H1 (cell line): ENCODE data around the gene LAT. TPM values are rescaled to one million over a fixed set of nuclear protein-coding genes. Genes with fewer than 3 reads are reported as not detected.
A peak's percentile ranks its signal among the peaks of the same experiment; 100 is the strongest.

Experiments used
- CTCF ChIA-PET: fragments of 300-600 bp; sonication (Branson Sonifier 250); formaldehyde crosslinking; loops from one replicate; lab custom pipeline; 2021; ENCODE audit not compliant: partially characterized antibody; lab: Charles Lee
- POLR2A ChIA-PET: fragments of 300-600 bp; sonication (Branson Sonifier 250); formaldehyde crosslinking; loops from one replicate; lab custom pipeline; 2021; ENCODE audit warnings: inconsistent platforms; ENCODE audit not compliant: partially characterized antibody; lab: Charles Lee
- DNase-seq, 2 experiments: peaks; one replicate each; pipeline versions ENCODE4 v3.0.0 to v3.0.0-alpha.2; 2010 to 2022; ENCODE audit warnings: low spot score in 2 of 2, low read depth in 1 of 2, mixed read lengths in 1 of 2
- FAIRE-seq: peaks from 2 replicates; lab custom pipeline; 2011; peaks lifted over from hg19 to GRCh38; lab: Jason Lieb, UNC
- H2AFZ ChIP-seq: 2 replicates; pipeline ENCODE4 v1.8.1; 2012; ENCODE audit warnings: low read length, inconsistent platforms
- H2AK5ac ChIP-seq: 2 replicates; pipeline ENCODE4 v1.6.1; 2013; ENCODE audit warnings: low read depth, low read length
- H2BK120ac ChIP-seq: replicated peaks from 2 replicates; pipeline ENCODE3; 2013; ENCODE audit warnings: low read depth, low read length, inconsistent platforms
- H2BK12ac ChIP-seq: 2 replicates; pipeline ENCODE4 v1.6.1; 2013; ENCODE audit warnings: low read depth, low read length
- H2BK15ac ChIP-seq: 2 replicates; pipeline ENCODE4 v1.6.1; 2013; ENCODE audit warnings: low read length
- H2BK20ac ChIP-seq: 2 replicates; pipeline ENCODE4 v1.6.1; 2013; ENCODE audit warnings: low read length
- H2BK5ac ChIP-seq: 2 replicates; pipeline ENCODE4 v1.6.1; 2013; ENCODE audit warnings: low read depth, low read length
- H3K14ac ChIP-seq: 2 replicates; pipeline ENCODE4 v1.6.1; 2013; ENCODE audit warnings: inconsistent platforms; ENCODE audit not compliant: insufficient read length
- H3K18ac ChIP-seq: 2 replicates; pipeline ENCODE4 v1.6.1; 2013; ENCODE audit warnings: low read length; ENCODE audit errors: extremely low read depth
- H3K23ac ChIP-seq: 2 replicates; pipeline ENCODE4 v1.6.1; 2013; ENCODE audit warnings: inconsistent platforms; ENCODE audit not compliant: insufficient read length
- H3K23me2 ChIP-seq: 2 replicates; pipeline ENCODE4 v1.6.1; 2013; ENCODE audit warnings: low read depth, low read length
- H3K27ac ChIP-seq: 2 replicates; pipeline ENCODE4 v1.6.1; 2011; ENCODE audit warnings: low read depth, low read length, inconsistent platforms
- H3K27me3 ChIP-seq, 4 experiments: replicated peaks in 1 of 4; 1 replicate in 1 of 4; 2 replicates in 3 of 4; pipeline versions ENCODE4 v1.6.1 to v1.8.1; 2011 to 2013; ENCODE audit warnings: low read length in 3 of 4, mild to moderate bottlenecking in 3 of 4, inconsistent platforms in 2 of 4, mixed read lengths in 2 of 4, moderate library complexity in 1 of 4; ENCODE audit not compliant: control insufficient read depth in 3 of 4, insufficient read depth in 3 of 4; ENCODE audit errors: extremely low read depth in 1 of 4
- H3K36me3 ChIP-seq, 4 experiments: 2 replicates each; pipeline versions ENCODE4 v1.6.1 to v1.8.1; 2011 to 2013; ENCODE audit warnings: mild to moderate bottlenecking in 4 of 4, low read length in 3 of 4, moderate library complexity in 2 of 4, control low read depth in 1 of 4, inconsistent platforms in 1 of 4; ENCODE audit not compliant: insufficient read depth in 4 of 4, control insufficient read depth in 2 of 4
- H3K4ac ChIP-seq: replicated peaks from 2 replicates; pipeline ENCODE3; 2013; ENCODE audit warnings: low read length, low read depth, mixed read lengths, inconsistent platforms; ENCODE audit not compliant: insufficient read length
- H3K4me1 ChIP-seq, 4 experiments: replicated peaks in 1 of 4; 1 replicate in 1 of 4; 2 replicates in 3 of 4; pipeline versions ENCODE4 v1.6.1 to v1.8.1; 2011 to 2013; ENCODE audit warnings: low read length in 3 of 4, inconsistent platforms in 2 of 4, mixed read lengths in 1 of 4; ENCODE audit not compliant: insufficient read depth in 4 of 4, control insufficient read depth in 3 of 4
- H3K4me2 ChIP-seq, 2 experiments: 2 replicates each; pipeline versions ENCODE4 v1.6.1 to v1.8.1; 2011 to 2013; ENCODE audit warnings: low read depth in 2 of 2, low read length in 2 of 2, control low read depth in 1 of 2, inconsistent platforms in 1 of 2, mild to moderate bottlenecking in 1 of 2; ENCODE audit not compliant: insufficient read depth in 1 of 2
- H3K4me3 ChIP-seq, 4 experiments: fragments of 200-600, 300-600 bp in 1 of 4; sonication (generic), shearing (Covaris generic), sonication (Bioruptor Twin) in 1 of 4; 2 replicates each; pipeline versions ENCODE4 v1.5.1 to v1.8.1; 2011 to 2016; ENCODE audit warnings: low read length in 4 of 4, low read depth in 3 of 4, control low read depth in 2 of 4, inconsistent platforms in 2 of 4, mild to moderate bottlenecking in 2 of 4, mixed read lengths in 1 of 4, moderate library complexity in 1 of 4; ENCODE audit not compliant: insufficient read depth in 2 of 4; ENCODE audit errors: extremely low read depth in 1 of 4
- H3K56ac ChIP-seq: replicated peaks from 2 replicates; pipeline ENCODE3; 2013; ENCODE audit warnings: low read depth, mild to moderate bottlenecking, mixed read lengths, low read length, inconsistent platforms; ENCODE audit not compliant: insufficient read length
- H3K79me1 ChIP-seq: 2 replicates; pipeline ENCODE4 v1.6.1; 2013; ENCODE audit warnings: low read depth, low read length, control low read depth
- H3K79me2 ChIP-seq, 2 experiments: 2 replicates each; pipeline versions ENCODE4 v1.6.1 to v1.8.1; 2012 to 2013; ENCODE audit warnings: low read length in 2 of 2, mild to moderate bottlenecking in 2 of 2, inconsistent platforms in 1 of 2; ENCODE audit not compliant: insufficient read depth in 2 of 2, control insufficient read depth in 1 of 2
- H3K9ac ChIP-seq, 4 experiments: replicated peaks in 1 of 4; 1 replicate in 1 of 4; 2 replicates in 3 of 4; pipeline versions ENCODE4 v1.6.1 to v1.8.1; 2011 to 2013; ENCODE audit warnings: low read depth in 3 of 4, low read length in 3 of 4, control low read depth in 2 of 4, mild to moderate bottlenecking in 2 of 4, moderate library complexity in 2 of 4, inconsistent platforms in 1 of 4; ENCODE audit errors: extremely low read depth in 1 of 4
- H3K9me3 ChIP-seq, 2 experiments: 2 replicates each; pipeline versions ENCODE4 v1.6.1 to v1.8.1; 2012 to 2013; ENCODE audit warnings: mild to moderate bottlenecking in 2 of 2, moderate library complexity in 2 of 2, control low read depth in 1 of 2, inconsistent platforms in 1 of 2, low read depth in 1 of 2, low read length in 1 of 2, mixed read lengths in 1 of 2; ENCODE audit not compliant: insufficient read depth in 2 of 2
- H4K20me1 ChIP-seq, 2 experiments: replicated peaks in 1 of 2; 2 replicates each; pipeline versions ENCODE3 to v1.8.1; 2011 to 2013; ENCODE audit warnings: inconsistent platforms in 2 of 2, low read length in 2 of 2, mild to moderate bottlenecking in 1 of 2; ENCODE audit not compliant: insufficient read depth in 2 of 2, control insufficient read depth in 1 of 2
- H4K5ac ChIP-seq: 2 replicates; pipeline ENCODE4 v1.6.1; 2013; ENCODE audit warnings: low read length, low read depth, mixed read lengths, inconsistent platforms; ENCODE audit not compliant: insufficient read length
- H4K8ac ChIP-seq: 2 replicates; pipeline ENCODE4 v1.8.0; 2013; ENCODE audit warnings: mild to moderate bottlenecking, moderate library complexity, low read length, inconsistent platforms; ENCODE audit not compliant: insufficient read depth; ENCODE audit errors: extremely low read depth
- H4K91ac ChIP-seq: replicated peaks from 2 replicates; pipeline ENCODE3; 2013; ENCODE audit warnings: low read length, mixed read lengths, inconsistent platforms; ENCODE audit not compliant: insufficient read length
- ASH2L ChIP-seq: fragments of 200-600, 300-600 bp; sonication (generic); IDR thresholded peaks from one replicate; pipeline ENCODE4 v1.7.1; 2017; ENCODE audit warnings: low read length
- EP300 ChIP-seq, 2 experiments: IDR thresholded peaks; 1 replicate in 1 of 2; 2 replicates in 1 of 2; pipeline ENCODE4 v1.6.1; 2011 to 2012; ENCODE audit warnings: low read depth in 2 of 2, low read length in 2 of 2, mild to moderate bottlenecking in 2 of 2, borderline replicate concordance in 1 of 2, inconsistent platforms in 1 of 2, moderate library complexity in 1 of 2
- GABPA ChIP-seq: IDR thresholded peaks from 2 replicates; pipeline ENCODE4 v1.6.1; 2011; ENCODE audit warnings: mild to moderate bottlenecking, low read length, moderate library complexity, borderline replicate concordance; ENCODE audit not compliant: insufficient read depth
- JUN ChIP-seq: IDR thresholded peaks from 2 replicates; pipeline ENCODE4 v1.6.1; 2011; ENCODE audit warnings: low read depth, mild to moderate bottlenecking, improper control_type of control experiment, low read length
- WGBS, 2 experiments: shearing (Covaris generic) in 1 of 2; methylation state at CpG; one replicate each; pipeline versions ENCODE4 v1.1.6 to v1.1.7; 2013 to 2015; ENCODE audit warnings: low lambda C conversion rate in 2 of 2, mixed read lengths in 2 of 2, inconsistent platforms in 1 of 2, low coverage in 1 of 2, missing lambda C conversion rate in 1 of 2; ENCODE audit not compliant: insufficient replicate concordance in 2 of 2, insufficient coverage in 1 of 2, insufficient read length in 1 of 2; ENCODE audit errors: extremely low coverage in 1 of 2, missing lambda C conversion rate in 1 of 2; 5-methylcytosine and 5-hydroxymethylcytosine counted together
- polyA plus RNA-seq, 7 experiments: library from polyadenylated mRNA; depleted of rRNA in 3 of 7; stranded (reverse) in 5 of 7; unstranded in 2 of 7; fragments of >200 nt in 5 of 7; fragments of 200-250 nt in 2 of 7; gene quantifications; 1 replicate in 5 of 7; 2 replicates in 1 of 7; 4 replicates in 1 of 7; pipeline versions ENCODE4 v1.2.1 to v1.2.3, GENCODE V29; 2011 to 2013; ENCODE audit warnings: missing spikeins in 2 of 7, mixed read lengths in 2 of 7
- total RNA-seq: library from RNA; stranded (reverse); fragmentation: NEBNext Ultra II Directional; extraction: Animal tissue kit (Norgen Biotek cat#: 25700); gene quantifications from 2 replicates; pipeline ENCODE4 v1.2.1, GENCODE V29; 2021

The LAT gene
- total and polyA plus RNA-seq, 2 of the 8 experiments (the other 6 are each of a cell fraction or from before 2014, with no cell fraction given): 2.7 to 3.4 TPM

GRCh38 chr16:28951410-28951943 is 33.4 kb upstream of the LAT start:
- Histone ChIP-seq H2BK12ac (no peak overlapping the region), H2BK5ac (no peak overlapping the region), H2AFZ (no peak overlapping the region), H3K4me1 (peaks cover 0 to 6% (median 0%) of the 10 kb centered on the region in 4 experiments; a peak in 1 of 7 replicates), H4K5ac (no peak overlapping the region), H3K4me3 (peak overlapping the region; percentile 76 to 98 (median 77)), H3K14ac (no peak overlapping the region), H3K23ac (no peak overlapping the region), H3K27me3 (no peaks in the 10 kb centered on the region), H3K4ac (no peak overlapping the region), H3K27ac (no peak overlapping the region), H4K8ac (peak overlapping the region; percentile 87), H3K79me2 (peaks cover 3 to 16% of the 10 kb centered on the region in 2 experiments; a peak in 3 of 4 replicates), H3K9ac (peak overlapping the region; percentile 66 to 89 (median 77)), H3K23me2 (no peaks in the 10 kb centered on the region; the same call in 1 of the 2 replicates), H3K4me2 (peak overlapping the region; percentile 71 to 76), H3K18ac (no peak overlapping the region), H3K36me3 (peaks cover 16 to 36% (median 28%) of the 10 kb centered on the region in 4 experiments), H4K20me1 (peaks cover 0 to 2% of the 10 kb centered on the region in 2 experiments), H4K91ac (no peak overlapping the region), H3K79me1 (peaks cover 9% of the 10 kb centered on the region), H3K9me3 (no peaks in the 10 kb centered on the region), H2BK120ac (no peak overlapping the region), H2BK15ac (no peak overlapping the region), H3K56ac (peak overlapping the region; percentile 74), H2BK20ac (no peak overlapping the region), H2AK5ac (no peak overlapping the region)
- no peak for TF ChIP-seq JUN
- TF ChIP-seq GABPA: no peak
- TF ChIP-seq ASH2L: peak; percentile 14
- TF ChIP-seq EP300 (IDR thresholded peaks at IDR 0.05; ENCODE audit: borderline replicate concordance in 1 of 2, low read depth in 2 of 2, low read length in 2 of 2): no peak
- DNase-seq (no peak), FAIRE-seq (no peak)
- POLR2A ChIA-PET: interaction anchor here (0.8 to 2.6 kb wide), 9 partner anchors 9 to 128 kb away, joined by 3 to 13 read pairs (median 4); partner anchors contain the start of genes SH2B1 and SPNS1
- WGBS, 2 experiments: 6% methylated on average over 17 of the region's 17 CpGs; no CpG with 5 or more reads in 1 of the 2 experiments
- CTCF ChIA-PET: interaction anchor here (1.3 to 3.0 kb wide), 3 partner anchors 22 to 105 kb away, joined by 3 to 10 read pairs (median 5); no protein-coding TSS in a partner anchor
